GM13977 (cell line): ENCODE results near the gene MYBPC2.

Experiments
- DNase-seq: peaks from one replicate; pipeline ENCODE4 v3.0.0; 2012; ENCODE audit warnings: low spot score
- in situ Hi-C: fragments of 300-500 bp; cut with MboI; formaldehyde crosslinking; loops from one replicate; pipeline ENCODE4 v1.12.0; 2022; ENCODE audit warnings: low sequenced_read_pairs, low pct_unique_long_range_greater_than_20kb, mixed read lengths, inconsistent platforms; ENCODE audit not compliant: unreplicated experiment
- TF ChIP-seq, protein P1 (sequence below): IDR thresholded peaks from 2 replicates; pipeline ENCODE4 v1.5.1; 2012; ENCODE audit warnings: mild to moderate bottlenecking, control low read depth; ENCODE audit not compliant: insufficient read depth; ENCODE audit errors: extremely low read depth, missing control alignments

The MYBPC2 gene

DNA sequence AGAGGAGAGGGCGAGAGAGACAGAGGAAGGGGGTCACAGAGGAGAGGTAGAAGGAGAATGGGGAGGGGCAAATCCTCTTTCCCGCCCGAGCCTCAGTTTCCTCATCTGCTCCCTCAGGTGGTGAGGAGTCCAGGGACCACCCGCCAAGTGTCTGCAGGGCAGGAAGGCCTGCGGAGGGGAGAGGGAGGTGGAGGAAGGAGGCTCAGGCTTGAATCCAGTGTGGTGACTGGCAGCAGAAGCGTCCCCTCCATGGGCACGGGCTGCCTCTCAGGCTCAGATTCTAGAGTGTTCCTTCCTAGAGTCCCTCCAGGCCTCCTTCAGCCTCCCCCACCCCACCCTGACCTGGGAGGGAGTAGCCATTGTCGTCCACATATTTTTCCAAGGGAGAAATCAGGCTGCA is 60.5 kb downstream of the MYBPC2 start:
- no peak for DNase-seq
- in situ Hi-C loops: no loop called here
- TF ChIP-seq, protein P1, sequence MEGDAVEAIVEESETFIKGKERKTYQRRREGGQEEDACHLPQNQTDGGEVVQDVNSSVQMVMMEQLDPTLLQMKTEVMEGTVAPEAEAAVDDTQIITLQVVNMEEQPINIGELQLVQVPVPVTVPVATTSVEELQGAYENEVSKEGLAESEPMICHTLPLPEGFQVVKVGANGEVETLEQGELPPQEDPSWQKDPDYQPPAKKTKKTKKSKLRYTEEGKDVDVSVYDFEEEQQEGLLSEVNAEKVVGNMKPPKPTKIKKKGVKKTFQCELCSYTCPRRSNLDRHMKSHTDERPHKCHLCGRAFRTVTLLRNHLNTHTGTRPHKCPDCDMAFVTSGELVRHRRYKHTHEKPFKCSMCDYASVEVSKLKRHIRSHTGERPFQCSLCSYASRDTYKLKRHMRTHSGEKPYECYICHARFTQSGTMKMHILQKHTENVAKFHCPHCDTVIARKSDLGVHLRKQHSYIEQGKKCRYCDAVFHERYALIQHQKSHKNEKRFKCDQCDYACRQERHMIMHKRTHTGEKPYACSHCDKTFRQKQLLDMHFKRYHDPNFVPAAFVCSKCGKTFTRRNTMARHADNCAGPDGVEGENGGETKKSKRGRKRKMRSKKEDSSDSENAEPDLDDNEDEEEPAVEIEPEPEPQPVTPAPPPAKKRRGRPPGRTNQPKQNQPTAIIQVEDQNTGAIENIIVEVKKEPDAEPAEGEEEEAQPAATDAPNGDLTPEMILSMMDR: no peak

DNA sequence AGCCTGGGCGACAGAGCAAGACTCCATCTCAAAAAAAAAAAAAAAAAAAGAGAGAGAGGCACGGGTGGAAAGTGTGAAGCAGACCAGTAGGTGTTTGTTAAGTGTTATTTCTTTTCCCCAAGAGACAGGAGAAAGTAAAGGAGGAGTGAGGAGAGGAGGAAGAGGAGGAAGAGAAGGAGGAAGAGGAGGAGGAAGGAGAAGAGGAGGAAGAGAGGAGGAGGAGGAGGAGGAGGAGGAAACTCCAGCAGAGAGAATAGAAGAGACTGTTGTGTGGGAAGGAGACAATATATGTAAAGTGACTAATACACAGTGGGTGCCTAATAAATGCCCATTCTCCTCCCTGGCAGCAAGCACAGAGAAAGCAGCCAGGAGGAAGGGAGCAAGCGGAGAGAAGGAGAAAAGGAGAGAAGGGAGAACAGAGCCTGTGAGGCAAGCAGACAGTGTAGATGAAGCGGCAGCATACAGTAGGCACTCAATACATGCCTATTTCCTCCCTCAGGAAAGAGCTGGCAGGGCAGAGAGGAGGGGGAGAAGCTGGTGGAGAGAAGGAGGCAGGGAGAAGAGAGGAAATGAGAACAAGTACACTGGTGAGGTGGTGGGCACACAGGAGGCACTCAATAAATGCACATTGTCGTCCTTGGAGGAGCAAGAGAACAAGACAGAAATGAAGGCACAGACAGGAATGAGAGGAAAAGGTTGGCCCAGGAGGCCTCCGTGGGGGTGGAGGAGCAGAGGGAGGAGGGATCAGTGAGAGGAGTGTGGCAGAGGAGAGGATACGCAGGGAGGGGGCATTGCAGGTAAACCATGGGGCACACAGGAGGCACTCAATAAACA is 61.7 kb downstream of the MYBPC2 start:
- in situ Hi-C loops: no loop called here
- no peak for DNase-seq
- TF ChIP-seq, protein P1: no peak

DNA sequence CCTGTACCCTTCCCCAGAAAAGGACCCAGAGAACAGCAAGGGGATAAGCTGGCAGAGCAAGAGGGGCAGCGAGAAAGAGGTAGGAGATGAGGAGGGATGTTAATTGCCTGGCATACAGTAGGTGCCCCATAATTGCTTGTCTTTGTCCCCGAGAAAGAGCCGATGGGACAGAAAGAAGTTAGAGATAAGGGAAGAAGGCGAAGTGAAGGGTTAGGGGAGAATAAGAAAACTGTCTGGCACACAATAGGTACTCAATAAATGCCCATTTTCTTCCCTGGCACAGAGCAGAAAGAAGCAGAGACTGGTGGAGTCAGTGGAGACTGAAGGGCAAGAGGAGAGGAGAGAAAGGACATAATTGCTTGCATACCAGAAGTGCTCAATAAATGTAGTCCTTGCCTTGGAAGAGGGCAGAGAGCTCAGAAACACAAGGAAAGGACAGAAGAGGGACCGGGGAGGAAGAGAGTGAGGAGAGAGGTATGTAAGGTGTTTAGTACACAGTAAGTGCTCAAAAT is 62.4 kb downstream of the MYBPC2 start:
- in situ Hi-C loops: no loop called here
- TF ChIP-seq, protein P1: no peak

DNA sequence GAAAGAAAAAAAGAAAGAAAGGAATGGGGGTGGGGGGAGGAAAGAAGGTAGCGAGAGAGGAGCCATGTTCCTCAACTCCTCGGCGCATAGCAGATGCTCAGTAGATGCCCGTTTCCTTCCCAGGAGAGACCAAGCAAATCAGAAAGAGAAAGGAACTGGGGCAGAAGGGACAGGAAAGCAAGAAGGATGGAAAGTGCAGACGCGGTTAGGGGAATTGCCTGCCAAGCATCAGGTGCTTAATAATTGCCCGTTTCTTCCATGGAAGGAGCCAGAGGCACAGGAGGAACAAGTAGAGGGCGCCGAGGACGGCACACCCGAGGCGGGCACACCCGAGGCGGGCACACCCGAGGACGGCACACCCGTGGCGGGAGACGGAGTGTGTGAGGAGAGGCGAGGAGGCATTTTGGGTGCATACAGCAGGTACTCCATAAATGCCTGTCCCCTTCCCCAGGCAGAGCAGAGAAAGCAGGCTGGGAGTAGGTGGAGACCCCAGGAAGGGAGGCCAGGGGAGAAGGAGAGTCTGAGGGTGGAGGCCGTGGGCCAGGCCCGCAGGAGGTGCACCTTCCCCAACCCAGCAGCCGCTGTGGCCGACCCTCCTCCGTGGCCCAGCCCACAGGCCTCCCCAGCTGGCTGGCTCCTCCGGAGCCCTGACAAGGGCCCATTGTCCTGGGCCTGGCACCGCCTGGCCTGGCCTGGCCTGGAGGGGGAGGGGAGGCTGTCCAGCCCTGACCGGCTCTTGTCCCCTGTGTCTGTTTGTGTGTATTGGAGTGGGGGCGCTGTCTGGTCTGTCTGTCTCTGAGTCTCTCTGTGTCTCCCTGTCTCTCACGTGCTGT is 63.7 kb downstream of the MYBPC2 start:
- TF ChIP-seq, protein P1: no peak
- no peak for DNase-seq
- in situ Hi-C loops: no loop called here

More for the DNA sequence above, 62.4 kb downstream of the MYBPC2 start:
- DNase-seq: no peak

DNA sequence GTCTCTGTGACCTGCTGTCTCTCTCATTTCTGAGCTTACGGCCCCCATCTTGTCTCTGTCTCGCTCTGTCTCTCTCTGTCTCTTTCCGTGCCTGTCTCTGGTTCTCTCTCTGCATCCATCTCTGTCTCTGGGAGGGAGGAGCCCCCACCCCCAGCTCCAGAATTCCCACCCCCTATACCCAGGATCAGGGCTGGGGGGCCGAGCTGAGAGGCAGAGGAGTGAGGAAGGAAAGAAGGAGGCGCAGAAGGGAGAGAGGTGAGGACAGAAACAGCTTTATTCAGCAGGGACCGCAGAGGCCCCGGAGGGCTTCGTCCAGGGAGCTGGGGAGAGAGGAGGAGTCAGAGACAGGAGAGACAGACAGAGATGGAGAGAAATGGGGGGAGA is 64.3 kb downstream of the MYBPC2 start:
- in situ Hi-C loops: no loop called here

More for the DNA sequence above, 64.3 kb downstream of the MYBPC2 start:
- TF ChIP-seq, protein P1: no peak
- DNase-seq: no peak
